ENCODE results near the gene EPN2. TPM values are rescaled to one million over a fixed set of nuclear protein-coding genes. Genes with fewer than 3 reads are reported as not detected.

EPN2 gene
- polyA plus RNA-seq, 1 of the 3 experiments (the other 2 are of a cell fraction): 38.9 TPM

DNA sequence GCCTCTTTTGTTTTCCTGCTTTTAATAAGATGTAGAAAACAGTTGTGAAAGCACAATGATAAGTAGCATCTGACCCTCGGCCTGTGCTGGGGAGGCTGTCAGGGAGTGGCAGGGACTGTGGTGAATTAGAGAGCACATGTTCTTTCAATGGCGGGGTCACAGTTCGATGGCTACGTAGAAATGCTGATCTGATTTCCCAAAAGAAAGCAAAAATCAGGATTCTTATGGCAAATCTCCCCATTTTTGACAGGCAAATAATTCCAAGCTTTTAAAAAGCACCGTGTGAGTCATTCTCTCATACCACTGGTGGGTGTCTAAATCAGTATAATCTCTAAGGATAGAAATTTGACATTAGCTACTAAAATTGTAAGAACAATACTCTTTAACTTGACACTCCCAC lies 137.0 kb downstream of the EPN2 start:
- Histone ChIP-seq H3K36me3 (replicated peaks in 1 of 2; ENCODE audit: control insufficient read depth in 1 of 2, insufficient read depth in 2 of 2, low read length in 1 of 2) (no peaks in the 10 kb centered on the region), H4K20me1 (ENCODE audit: insufficient read depth) (no peaks in the 10 kb centered on the region), H3K4me1 (ENCODE audit: control insufficient read depth in 1 of 2, insufficient read depth in 2 of 2, low read depth in 1 of 2, low read length in 1 of 2) (peaks cover 0 to 7% of the 10 kb centered on the region in 2 experiments; a peak in 3 of 4 replicates), H2AFZ (ENCODE audit: low read depth) (no peak overlapping the region), H3K27ac (ENCODE audit: low read depth in 2 of 2, low read length in 1 of 2) (peak overlapping the region; percentile 9 to 16; a peak in 1 of 4 replicates), H3K4me2 (no peak overlapping the region), H3K79me2 (ENCODE audit: insufficient read depth) (peaks cover 19% of the 10 kb centered on the region), H3K9me2 (no peaks in the 10 kb centered on the region), H3K9me3 (no peaks in the 10 kb centered on the region), H3F3A (replicated peaks; ENCODE audit: insufficient read depth) (peaks cover 20% of the 10 kb centered on the region), H3K4me3 (ENCODE audit: low read depth in 2 of 2, low read length in 1 of 2) (no peak overlapping the region), H3K27me3 (ENCODE audit: insufficient read depth) (no peaks in the 10 kb centered on the region), H3K9ac (no peak overlapping the region)
- TF ChIP-seq EZH2phosphoT487 (IDR thresholded peaks at IDR 0.05; ENCODE audit: borderline replicate concordance, low read depth): no peak
- no peak for TF ChIP-seq RAD21 (IDR thresholded peaks at IDR 0.05; ENCODE audit: low read length)
- TF ChIP-seq FOSL2 (IDR thresholded peaks at IDR 0.05; ENCODE audit: borderline replicate concordance, low read depth): no peak
- TF ChIP-seq GATA2 (CRISPR knock-in tag; IDR thresholded peaks at IDR 0.05): no peak
- TF ChIP-seq FOXM1 (IDR thresholded peaks at IDR 0.05; ENCODE audit: low read depth): no peak
- DNase-seq: no peak
- ChIA-PET POLR2A (no interaction called here), CTCF (interaction anchor here (1.1 to 5.6 kb wide), 3 partner anchors 9 to 73 kb away, joined by 4 to 37 read pairs (median 19); partner anchors contain the start of gene B9D1)
- WGBS (ENCODE audit: low lambda C conversion rate): 89% methylated on average over 5 of the region's 5 CpGs

DNA sequence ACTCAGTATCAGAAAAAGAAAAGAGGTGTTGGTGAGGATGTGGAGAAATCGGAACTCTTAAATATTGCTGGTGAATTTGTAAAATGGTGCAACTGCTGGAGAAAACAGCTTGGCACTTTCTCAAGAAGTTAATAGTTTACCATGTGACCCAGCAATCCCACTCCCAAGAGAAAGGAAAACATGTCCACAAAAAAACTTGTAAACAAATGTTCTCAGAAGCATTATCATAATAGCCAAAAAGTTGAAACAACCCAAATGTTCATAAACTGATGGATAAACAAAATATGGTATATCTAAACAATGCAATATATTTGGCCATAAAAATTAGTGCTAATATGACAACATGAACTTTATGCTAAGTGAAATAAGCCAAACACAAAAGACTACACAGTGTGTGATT lies 138.6 kb downstream of the EPN2 start:
- H3K27me3 ChIP-seq (ENCODE audit: insufficient read depth): no peaks in the 10 kb centered on the region
- TF ChIP-seq MXI1 (IDR thresholded peaks at IDR 0.05; ENCODE audit: low read depth, low read length) (no peak), ELF1 (IDR thresholded peaks at IDR 0.05) (no peak)
- TF ChIP-seq, protein P1, sequence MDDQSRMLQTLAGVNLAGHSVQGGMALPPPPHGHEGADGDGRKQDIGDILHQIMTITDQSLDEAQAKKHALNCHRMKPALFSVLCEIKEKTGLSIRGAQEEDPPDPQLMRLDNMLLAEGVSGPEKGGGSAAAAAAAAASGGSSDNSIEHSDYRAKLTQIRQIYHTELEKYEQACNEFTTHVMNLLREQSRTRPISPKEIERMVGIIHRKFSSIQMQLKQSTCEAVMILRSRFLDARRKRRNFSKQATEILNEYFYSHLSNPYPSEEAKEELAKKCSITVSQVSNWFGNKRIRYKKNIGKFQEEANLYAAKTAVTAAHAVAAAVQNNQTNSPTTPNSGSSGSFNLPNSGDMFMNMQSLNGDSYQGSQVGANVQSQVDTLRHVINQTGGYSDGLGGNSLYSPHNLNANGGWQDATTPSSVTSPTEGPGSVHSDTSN (IDR thresholded peaks at IDR 0.05): no peak
- H3K9me3 ChIP-seq: no peaks in the 10 kb centered on the region
- H3K9me2 ChIP-seq: no peaks in the 10 kb centered on the region
- no peak overlapping the region for H2AFZ ChIP-seq (ENCODE audit: low read depth)
- no peaks in the 10 kb centered on the region for H4K20me1 ChIP-seq (ENCODE audit: insufficient read depth)
- H3K27ac ChIP-seq (ENCODE audit: low read depth in 2 of 2, low read length in 1 of 2): 0 out of 4 replicates have a peak overlapping the region, but pooled peaks of 1 of the 2 experiments have one; percentile 1
- no peak for DNase-seq
- peaks cover 13 to 14% of the 10 kb centered on the region in 2 experiments for H3K36me3 ChIP-seq (replicated peaks in 1 of 2; ENCODE audit: control insufficient read depth in 1 of 2, insufficient read depth in 2 of 2, low read length in 1 of 2)
- H3F3A ChIP-seq (replicated peaks; ENCODE audit: insufficient read depth): peaks cover 20% of the 10 kb centered on the region
- H3K4me1 ChIP-seq (ENCODE audit: control insufficient read depth in 1 of 2, insufficient read depth in 2 of 2, low read depth in 1 of 2, low read length in 1 of 2): peaks cover 0 to 18% of the 10 kb centered on the region in 2 experiments; a peak in 3 of 4 replicates
- 92% methylated on average over 1 of the region's 1 CpG for WGBS (ENCODE audit: low lambda C conversion rate)
- ChIA-PET CTCF (interaction anchor here (5.6 kb wide), 1 partner anchor 13 kb away, joined by 37 read pairs; the partner anchor contains the start of gene B9D1), POLR2A (interaction anchor here (0.7 kb wide), 1 partner anchor 82 kb away, joined by 3 read pairs; no protein-coding TSS in a partner anchor)
- peaks cover 35% of the 10 kb centered on the region for H3K79me2 ChIP-seq (ENCODE audit: insufficient read depth)
- no peak overlapping the region for H3K4me3 ChIP-seq (ENCODE audit: low read depth in 2 of 2, low read length in 1 of 2)
- no peak overlapping the region for H3K9ac ChIP-seq
- no peak overlapping the region for H3K4me2 ChIP-seq

DNA sequence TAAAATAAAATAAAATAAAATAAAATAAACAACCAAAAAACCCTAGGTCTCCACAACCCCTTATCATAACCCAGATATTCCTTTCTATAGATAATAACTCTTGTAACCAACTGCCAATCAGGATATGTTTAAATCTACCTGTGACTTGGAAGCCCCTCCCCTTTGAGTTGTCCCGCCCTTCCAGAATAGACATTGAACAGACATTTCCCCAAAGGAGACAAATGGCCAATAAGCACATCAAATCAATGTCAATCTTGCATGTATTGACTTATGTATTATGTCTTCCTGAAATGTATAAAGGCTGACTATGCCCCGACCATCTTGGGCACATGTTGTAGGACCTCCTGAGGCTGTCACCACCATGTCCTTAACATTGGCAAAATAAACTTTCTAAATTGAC lies 139.6 kb downstream of the EPN2 start:
- ChIA-PET POLR2A (interaction anchor here (1.0 to 2.2 kb wide), 6 partner anchors 10 to 35 kb away, joined by 4 to 29 read pairs (median 18); partner anchors contain the start of genes B9D1, MFAP4 and RNF112), CTCF (interaction anchor here (1.8 to 3.1 kb wide), 3 partner anchors 12 to 70 kb away, joined by 6 to 35 read pairs (median 15); partner anchors contain the start of gene B9D1)
- peak overlapping the region; percentile 68 for H3K4me2 ChIP-seq
- no peak for DNase-seq
- H4K20me1 ChIP-seq (ENCODE audit: insufficient read depth): no peaks in the 10 kb centered on the region
- H3K79me2 ChIP-seq (ENCODE audit: insufficient read depth): peaks cover 46% of the 10 kb centered on the region
- no peak for TF ChIP-seq RFX5 (IDR thresholded peaks at IDR 0.05; ENCODE audit: low read length)
- TF ChIP-seq, protein P2, sequence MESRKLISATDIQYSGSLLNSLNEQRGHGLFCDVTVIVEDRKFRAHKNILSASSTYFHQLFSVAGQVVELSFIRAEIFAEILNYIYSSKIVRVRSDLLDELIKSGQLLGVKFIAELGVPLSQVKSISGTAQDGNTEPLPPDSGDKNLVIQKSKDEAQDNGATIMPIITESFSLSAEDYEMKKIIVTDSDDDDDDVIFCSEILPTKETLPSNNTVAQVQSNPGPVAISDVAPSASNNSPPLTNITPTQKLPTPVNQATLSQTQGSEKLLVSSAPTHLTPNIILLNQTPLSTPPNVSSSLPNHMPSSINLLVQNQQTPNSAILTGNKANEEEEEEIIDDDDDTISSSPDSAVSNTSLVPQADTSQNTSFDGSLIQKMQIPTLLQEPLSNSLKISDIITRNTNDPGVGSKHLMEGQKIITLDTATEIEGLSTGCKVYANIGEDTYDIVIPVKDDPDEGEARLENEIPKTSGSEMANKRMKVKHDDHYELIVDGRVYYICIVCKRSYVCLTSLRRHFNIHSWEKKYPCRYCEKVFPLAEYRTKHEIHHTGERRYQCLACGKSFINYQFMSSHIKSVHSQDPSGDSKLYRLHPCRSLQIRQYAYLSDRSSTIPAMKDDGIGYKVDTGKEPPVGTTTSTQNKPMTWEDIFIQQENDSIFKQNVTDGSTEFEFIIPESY (IDR thresholded peaks at IDR 0.05; ENCODE audit: borderline replicate concordance, low read depth): no peak
- no peak for TF ChIP-seq EP300 (IDR thresholded peaks at IDR 0.05; ENCODE audit: borderline replicate concordance in 1 of 2, low read depth in 1 of 2, low read length in 1 of 2)
- TF ChIP-seq TCF12 (IDR thresholded peaks at IDR 0.05): no peak
- no peak for TF ChIP-seq NRF1 (IDR thresholded peaks at IDR 0.05; ENCODE audit: low read depth, low read length)
- no peaks in the 10 kb centered on the region for H3K27me3 ChIP-seq (ENCODE audit: insufficient read depth)
- H3F3A ChIP-seq (replicated peaks; ENCODE audit: insufficient read depth): peaks cover 20% of the 10 kb centered on the region
- H3K4me3 ChIP-seq (ENCODE audit: low read depth in 2 of 2, low read length in 1 of 2): peak overlapping the region; percentile 87 to 88
- H3K9me3 ChIP-seq: no peaks in the 10 kb centered on the region
- peaks cover 0 to 19% of the 10 kb centered on the region in 2 experiments; a peak in 3 of 4 replicates for H3K4me1 ChIP-seq (ENCODE audit: control insufficient read depth in 1 of 2, insufficient read depth in 2 of 2, low read depth in 1 of 2, low read length in 1 of 2)
- peak overlapping the region; percentile 80 for H3K9ac ChIP-seq
- H3K36me3 ChIP-seq (replicated peaks in 1 of 2; ENCODE audit: control insufficient read depth in 1 of 2, insufficient read depth in 2 of 2, low read length in 1 of 2): peaks cover 20 to 25% of the 10 kb centered on the region in 2 experiments
- WGBS (ENCODE audit: low lambda C conversion rate): 0% methylated on average over 2 of the region's 2 CpGs
- H3K27ac ChIP-seq (ENCODE audit: low read depth in 2 of 2, low read length in 1 of 2): peak overlapping the region; percentile 94 to 95
- no peaks in the 10 kb centered on the region for H3K9me2 ChIP-seq
- H2AFZ ChIP-seq (ENCODE audit: low read depth): peak overlapping the region; percentile 75

Data from SK-N-SH (cell line).